HEK293 (cell line): Measurements from ENCODE around the gene MTIF2.

Experiments
- GLI4 ChIP-seq: fragments of 450-650 bp; formaldehyde crosslinking; IDR thresholded peaks from 2 replicates; pipeline ENCODE4 v1.5.1; 2016; ENCODE audit warnings: missing biosample characterization, missing genetic modification characterization
- HIC1 ChIP-seq: fragments of 450-650 bp; formaldehyde crosslinking; IDR thresholded peaks from 2 replicates; pipeline ENCODE4 v1.5.1; 2016; ENCODE audit warnings: missing biosample characterization, missing genetic modification characterization
- HOXC10 ChIP-seq: sonication (generic); formaldehyde crosslinking; IDR thresholded peaks from 2 replicates; pipeline ENCODE4 v1.8.1; 2023; ENCODE audit warnings: mild to moderate bottlenecking, missing genetic modification reagents
- KLF10 ChIP-seq: fragments of 450-650 bp; IDR thresholded peaks from 2 replicates; pipeline ENCODE4 v1.5.1; 2018; ENCODE audit warnings: missing biosample characterization, mild to moderate bottlenecking, missing genetic modification characterization
- KLF7 ChIP-seq: fragments of 450-650 bp; formaldehyde crosslinking; IDR thresholded peaks from 2 replicates; pipeline ENCODE4 v1.5.1; 2016; ENCODE audit warnings: missing biosample characterization, missing genetic modification characterization, borderline replicate concordance
- OVOL3 ChIP-seq: fragments of 450-650 bp; formaldehyde crosslinking; IDR thresholded peaks from 2 replicates; pipeline ENCODE4 v1.5.1; 2016; ENCODE audit warnings: missing biosample characterization, missing genetic modification characterization
- PRDM1 ChIP-seq: fragments of 450-650 bp; formaldehyde crosslinking; IDR thresholded peaks from 2 replicates; pipeline ENCODE4; 2016; ENCODE audit warnings: missing biosample characterization, missing genetic modification characterization
- ZBTB1 ChIP-seq: fragments of 450-650 bp; formaldehyde crosslinking; IDR thresholded peaks from 2 replicates; pipeline ENCODE4 v1.5.1; 2016; ENCODE audit warnings: missing biosample characterization, missing genetic modification characterization
- ZEB2 ChIP-seq: fragments of 450-650 bp; formaldehyde crosslinking; IDR thresholded peaks from 2 replicates; pipeline ENCODE4 v1.5.1; 2016; ENCODE audit warnings: missing biosample characterization, missing genetic modification characterization
- ZNF121 ChIP-seq: fragments of 450-650 bp; formaldehyde crosslinking; IDR thresholded peaks from 2 replicates; pipeline ENCODE4 v1.5.1; 2016; ENCODE audit warnings: missing biosample characterization, missing genetic modification characterization
- ZNF138 ChIP-seq: fragments of 450-650 bp; formaldehyde crosslinking; IDR thresholded peaks from 2 replicates; pipeline ENCODE4 v1.5.1; 2016; ENCODE audit warnings: missing biosample characterization, missing genetic modification characterization, borderline replicate concordance
- ZNF157 ChIP-seq: fragments of 450-650 bp; formaldehyde crosslinking; IDR thresholded peaks from 2 replicates; pipeline ENCODE4 v1.5.1; 2016; ENCODE audit warnings: missing biosample characterization, missing genetic modification characterization
- ZNF23 ChIP-seq: fragments of 450-650 bp; formaldehyde crosslinking; IDR thresholded peaks from 2 replicates; pipeline ENCODE4 v1.5.1; 2016; ENCODE audit warnings: missing biosample characterization, missing genetic modification characterization, borderline replicate concordance
- ZNF239 ChIP-seq: fragments of 450-650 bp; formaldehyde crosslinking; IDR thresholded peaks from 2 replicates; pipeline ENCODE4 v1.5.1; 2016; ENCODE audit warnings: missing biosample characterization, missing genetic modification characterization
- ZNF26 ChIP-seq: fragments of 450-650 bp; formaldehyde crosslinking; IDR thresholded peaks from 2 replicates; pipeline ENCODE4 v1.5.1; 2016; ENCODE audit warnings: missing biosample characterization, missing genetic modification characterization
- ZNF302 ChIP-seq: fragments of 450-650 bp; formaldehyde crosslinking; IDR thresholded peaks from 2 replicates; pipeline ENCODE4 v1.5.1; 2016; ENCODE audit warnings: missing biosample characterization, missing genetic modification characterization, low read depth
- ZNF404 ChIP-seq: fragments of 450-650 bp; formaldehyde crosslinking; IDR thresholded peaks from 2 replicates; pipeline ENCODE4 v1.5.1; 2017; ENCODE audit warnings: missing biosample characterization, missing genetic modification characterization
- ZNF48 ChIP-seq: fragments of 450-650 bp; formaldehyde crosslinking; IDR thresholded peaks from 2 replicates; pipeline ENCODE4 v1.5.1; 2016; ENCODE audit warnings: missing biosample characterization, missing genetic modification characterization
- ZNF549 ChIP-seq: fragments of 450-650 bp; IDR thresholded peaks from 2 replicates; pipeline ENCODE4 v1.5.1; 2018; ENCODE audit warnings: missing biosample characterization, missing genetic modification characterization, mild to moderate bottlenecking, inconsistent platforms, moderate library complexity
- ZNF600 ChIP-seq: fragments of 450-650 bp; formaldehyde crosslinking; IDR thresholded peaks from 2 replicates; pipeline ENCODE4 v1.5.1; 2016; ENCODE audit warnings: missing biosample characterization, missing genetic modification characterization
- ZNF610 ChIP-seq: fragments of 450-650 bp; formaldehyde crosslinking; IDR thresholded peaks from 2 replicates; pipeline ENCODE4 v1.5.1; 2016; ENCODE audit warnings: missing biosample characterization, missing genetic modification characterization, borderline replicate concordance
- ZNF747 ChIP-seq: fragments of 450-650 bp; formaldehyde crosslinking; IDR thresholded peaks from 2 replicates; pipeline ENCODE4 v1.5.1; 2016; ENCODE audit warnings: missing biosample characterization, missing genetic modification characterization
- ZSCAN5A ChIP-seq: fragments of 450-650 bp; formaldehyde crosslinking; IDR thresholded peaks from 2 replicates; pipeline ENCODE4 v1.5.1; 2016; ENCODE audit warnings: missing biosample characterization, missing genetic modification characterization
- TF ChIP-seq, protein P1 (sequence below): fragments of 450-650 bp; formaldehyde crosslinking; IDR thresholded peaks from 2 replicates; pipeline ENCODE4 v1.5.1; 2016; ENCODE audit warnings: missing biosample characterization, missing genetic modification characterization, borderline replicate concordance
- TF ChIP-seq, protein P2 (sequence below): fragments of 450-650 bp; formaldehyde crosslinking; IDR thresholded peaks from 2 replicates; pipeline ENCODE4 v1.5.1; 2017; ENCODE audit warnings: missing biosample characterization, mild to moderate bottlenecking, missing genetic modification characterization, moderate library complexity
- TF ChIP-seq, protein P3 (sequence below): fragments of 450-650 bp; formaldehyde crosslinking; IDR thresholded peaks from 2 replicates; pipeline ENCODE4 v1.5.1; 2016; ENCODE audit warnings: missing biosample characterization, missing genetic modification characterization, borderline replicate concordance

The MTIF2 gene

DNA sequence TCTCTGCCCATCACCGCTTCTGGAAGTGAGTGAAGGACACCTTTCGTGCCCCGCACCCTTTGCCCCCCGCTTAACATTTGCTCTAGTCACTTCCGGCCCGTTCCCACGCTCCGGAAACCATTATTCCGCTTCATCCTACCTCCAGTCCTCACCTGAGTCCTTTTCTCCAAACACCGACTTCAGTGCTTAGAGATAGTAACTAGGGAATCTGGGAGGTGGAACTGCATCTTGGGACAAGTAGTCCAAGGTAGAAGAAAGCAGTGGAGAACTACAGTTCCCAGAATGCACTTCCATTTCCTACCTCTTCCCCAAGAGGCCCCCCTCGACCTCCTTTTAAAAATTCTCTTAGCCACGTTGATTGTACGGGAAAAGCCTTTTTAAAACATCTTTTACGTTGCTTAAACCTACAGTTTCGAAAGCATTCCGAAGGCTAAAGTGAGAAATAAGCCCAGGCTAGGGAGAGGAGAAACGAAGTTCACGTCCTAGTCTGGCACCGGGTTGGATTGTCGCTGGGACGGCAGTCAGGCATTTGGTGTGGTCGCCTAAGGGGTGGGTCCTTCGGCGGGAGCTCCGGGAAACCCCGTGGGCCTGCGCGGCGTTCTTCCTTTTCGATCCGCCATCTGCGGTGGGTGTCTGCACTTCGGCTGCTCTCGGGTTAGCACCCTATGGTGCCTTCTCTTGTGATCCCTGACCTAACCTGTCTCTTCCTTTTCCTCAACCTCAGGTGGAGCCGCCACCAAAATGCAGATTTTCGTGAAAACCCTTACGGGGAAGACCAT is 36.8 kb downstream of the MTIF2 start, which contains the start of the genes CLHC1 and RPS27A (continued):
- TF ChIP-seq, protein P1, sequence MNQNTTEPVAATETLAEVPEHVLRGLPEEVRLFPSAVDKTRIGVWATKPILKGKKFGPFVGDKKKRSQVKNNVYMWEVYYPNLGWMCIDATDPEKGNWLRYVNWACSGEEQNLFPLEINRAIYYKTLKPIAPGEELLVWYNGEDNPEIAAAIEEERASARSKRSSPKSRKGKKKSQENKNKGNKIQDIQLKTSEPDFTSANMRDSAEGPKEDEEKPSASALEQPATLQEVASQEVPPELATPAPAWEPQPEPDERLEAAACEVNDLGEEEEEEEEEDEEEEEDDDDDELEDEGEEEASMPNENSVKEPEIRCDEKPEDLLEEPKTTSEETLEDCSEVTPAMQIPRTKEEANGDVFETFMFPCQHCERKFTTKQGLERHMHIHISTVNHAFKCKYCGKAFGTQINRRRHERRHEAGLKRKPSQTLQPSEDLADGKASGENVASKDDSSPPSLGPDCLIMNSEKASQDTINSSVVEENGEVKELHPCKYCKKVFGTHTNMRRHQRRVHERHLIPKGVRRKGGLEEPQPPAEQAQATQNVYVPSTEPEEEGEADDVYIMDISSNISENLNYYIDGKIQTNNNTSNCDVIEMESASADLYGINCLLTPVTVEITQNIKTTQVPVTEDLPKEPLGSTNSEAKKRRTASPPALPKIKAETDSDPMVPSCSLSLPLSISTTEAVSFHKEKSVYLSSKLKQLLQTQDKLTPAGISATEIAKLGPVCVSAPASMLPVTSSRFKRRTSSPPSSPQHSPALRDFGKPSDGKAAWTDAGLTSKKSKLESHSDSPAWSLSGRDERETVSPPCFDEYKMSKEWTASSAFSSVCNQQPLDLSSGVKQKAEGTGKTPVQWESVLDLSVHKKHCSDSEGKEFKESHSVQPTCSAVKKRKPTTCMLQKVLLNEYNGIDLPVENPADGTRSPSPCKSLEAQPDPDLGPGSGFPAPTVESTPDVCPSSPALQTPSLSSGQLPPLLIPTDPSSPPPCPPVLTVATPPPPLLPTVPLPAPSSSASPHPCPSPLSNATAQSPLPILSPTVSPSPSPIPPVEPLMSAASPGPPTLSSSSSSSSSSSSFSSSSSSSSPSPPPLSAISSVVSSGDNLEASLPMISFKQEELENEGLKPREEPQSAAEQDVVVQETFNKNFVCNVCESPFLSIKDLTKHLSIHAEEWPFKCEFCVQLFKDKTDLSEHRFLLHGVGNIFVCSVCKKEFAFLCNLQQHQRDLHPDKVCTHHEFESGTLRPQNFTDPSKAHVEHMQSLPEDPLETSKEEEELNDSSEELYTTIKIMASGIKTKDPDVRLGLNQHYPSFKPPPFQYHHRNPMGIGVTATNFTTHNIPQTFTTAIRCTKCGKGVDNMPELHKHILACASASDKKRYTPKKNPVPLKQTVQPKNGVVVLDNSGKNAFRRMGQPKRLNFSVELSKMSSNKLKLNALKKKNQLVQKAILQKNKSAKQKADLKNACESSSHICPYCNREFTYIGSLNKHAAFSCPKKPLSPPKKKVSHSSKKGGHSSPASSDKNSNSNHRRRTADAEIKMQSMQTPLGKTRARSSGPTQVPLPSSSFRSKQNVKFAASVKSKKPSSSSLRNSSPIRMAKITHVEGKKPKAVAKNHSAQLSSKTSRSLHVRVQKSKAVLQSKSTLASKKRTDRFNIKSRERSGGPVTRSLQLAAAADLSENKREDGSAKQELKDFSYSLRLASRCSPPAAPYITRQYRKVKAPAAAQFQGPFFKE (tag by site-specific recombination): no peak
- TF ChIP-seq KLF7 (tag by site-specific recombination) (no peak), ZNF157 (tag by site-specific recombination) (no peak), ZNF600 (tag by site-specific recombination) (no peak), ZNF48 (no peak), ZBTB1 (no peak), ZSCAN5A (tag by site-specific recombination) (no peak), ZNF610 (no peak; the same call in 1 of the 2 replicates), HOXC10 (CRISPR knock-in tag) (no peak), ZNF26 (tag by site-specific recombination) (no peak), ZNF404 (tag by site-specific recombination) (no peak), KLF10 (tag by site-specific recombination) (peak; percentile 9; the same call in 1 of the 2 replicates), ZNF239 (tag by site-specific recombination) (no peak), ZEB2 (tag by site-specific recombination) (peak; percentile 45; the same call in 1 of the 2 replicates), ZNF121 (tag by site-specific recombination) (no peak), ZNF23 (tag by site-specific recombination) (no peak), ZNF747 (tag by site-specific recombination) (no peak), GLI4 (no peak), ZNF138 (tag by site-specific recombination) (no peak), ZNF549 (tag by site-specific recombination) (no peak), ZNF302 (no peak), PRDM1 (tag by site-specific recombination) (peak; percentile 64), HIC1 (no peak), OVOL3 (tag by site-specific recombination) (no peak)
- TF ChIP-seq, protein P2, sequence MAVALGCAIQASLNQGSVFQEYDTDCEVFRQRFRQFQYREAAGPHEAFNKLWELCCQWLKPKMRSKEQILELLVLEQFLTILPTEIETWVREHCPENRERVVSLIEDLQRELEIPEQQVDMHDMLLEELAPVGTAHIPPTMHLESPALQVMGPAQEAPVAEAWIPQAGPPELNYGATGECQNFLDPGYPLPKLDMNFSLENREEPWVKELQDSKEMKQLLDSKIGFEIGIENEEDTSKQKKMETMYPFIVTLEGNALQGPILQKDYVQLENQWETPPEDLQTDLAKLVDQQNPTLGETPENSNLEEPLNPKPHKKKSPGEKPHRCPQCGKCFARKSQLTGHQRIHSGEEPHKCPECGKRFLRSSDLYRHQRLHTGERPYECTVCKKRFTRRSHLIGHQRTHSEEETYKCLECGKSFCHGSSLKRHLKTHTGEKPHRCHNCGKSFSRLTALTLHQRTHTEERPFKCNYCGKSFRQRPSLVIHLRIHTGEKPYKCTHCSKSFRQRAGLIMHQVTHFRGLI: no peak
- TF ChIP-seq, protein P3, sequence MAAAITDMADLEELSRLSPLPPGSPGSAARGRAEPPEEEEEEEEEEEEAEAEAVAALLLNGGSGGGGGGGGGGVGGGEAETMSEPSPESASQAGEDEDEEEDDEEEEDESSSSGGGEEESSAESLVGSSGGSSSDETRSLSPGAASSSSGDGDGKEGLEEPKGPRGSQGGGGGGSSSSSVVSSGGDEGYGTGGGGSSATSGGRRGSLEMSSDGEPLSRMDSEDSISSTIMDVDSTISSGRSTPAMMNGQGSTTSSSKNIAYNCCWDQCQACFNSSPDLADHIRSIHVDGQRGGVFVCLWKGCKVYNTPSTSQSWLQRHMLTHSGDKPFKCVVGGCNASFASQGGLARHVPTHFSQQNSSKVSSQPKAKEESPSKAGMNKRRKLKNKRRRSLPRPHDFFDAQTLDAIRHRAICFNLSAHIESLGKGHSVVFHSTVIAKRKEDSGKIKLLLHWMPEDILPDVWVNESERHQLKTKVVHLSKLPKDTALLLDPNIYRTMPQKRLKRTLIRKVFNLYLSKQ (tag by site-specific recombination): no peak
